ENCODE results near the gene SOCS1. TPM values are rescaled to one million over a fixed set of nuclear protein-coding genes. Genes with fewer than 3 reads are reported as not detected.
A peak's percentile ranks its signal among the peaks of the same experiment; 100 is the strongest.

Gene SOCS1
- total RNA-seq, 5 donors from 2014 or later (not counting 1 experiment from before 2014, with no cell fraction given) = 49.2 to 67.2 (median 54.5) TPM

DNA sequence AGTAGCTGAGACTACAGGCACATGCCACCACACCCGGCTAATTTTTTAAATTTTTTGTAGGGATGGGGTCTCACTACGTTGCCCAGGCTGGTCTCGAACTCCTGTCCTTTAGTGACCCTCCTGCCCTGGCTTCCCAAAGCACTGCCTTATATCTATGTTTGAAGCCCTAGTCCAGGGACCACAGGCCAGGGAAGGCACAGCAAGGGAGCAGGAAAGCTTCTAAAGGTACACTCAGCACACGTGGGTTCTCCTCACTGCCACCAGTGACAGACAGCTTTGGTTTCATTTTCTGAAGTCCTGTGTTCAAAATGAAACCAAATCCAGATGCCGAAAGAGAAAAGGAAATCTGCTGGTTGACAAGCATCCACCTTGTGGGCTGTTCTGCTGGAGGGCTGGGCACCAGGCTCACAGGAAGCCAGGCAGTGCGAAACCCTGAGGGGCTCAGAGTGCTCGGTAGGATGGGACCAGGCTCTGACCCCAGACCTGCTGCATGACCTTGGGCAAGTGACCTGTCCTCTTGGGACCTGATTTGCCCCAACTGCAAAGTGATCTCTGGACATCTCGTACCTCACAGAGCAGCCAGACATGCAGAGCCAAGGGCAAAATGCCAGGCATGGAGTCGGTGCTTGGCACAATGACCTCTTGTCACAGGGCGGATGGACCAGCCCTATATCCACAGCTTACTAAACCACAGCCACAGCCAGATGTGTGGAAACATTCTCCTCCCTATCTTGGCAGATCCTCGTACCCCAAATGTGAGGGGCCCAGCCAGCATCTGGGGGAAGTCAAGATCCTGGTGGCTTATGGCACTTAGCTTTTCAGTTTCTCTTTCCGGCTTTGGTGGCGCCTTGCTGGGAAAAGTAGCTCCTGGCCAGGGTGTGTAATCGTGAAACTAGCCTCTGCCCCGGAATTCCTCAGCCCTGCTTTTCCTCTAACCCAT, 2.8 kb upstream of the SOCS1 start:
- Mint-ChIP-seq H3K27me3 (no peaks in the 10 kb centered on the region), H3K9me3 (no peaks in the 10 kb centered on the region), H3K27ac (peak overlapping the region; percentile 83), H3K4me3 (peak overlapping the region; percentile 45 to 63 (median 53)), H3K4me1 (peaks cover 40 to 51% (median 45%) of the 10 kb centered on the region in 3 donors), H3K36me3 (peaks cover under 1% of the 10 kb centered on the region)
- ChIA-PET POLR2A (interaction anchor here in 1 of 2 donors (0.6 kb wide), 2 partner anchors 144 to 241 kb away, joined by 4 to 6 read pairs; no protein-coding TSS in a partner anchor), CTCF (interaction anchor here in 1 of 2 donors (0.6 to 1.7 kb wide), 3 partner anchors 149 to 290 kb away, joined by 3 to 8 read pairs (median 6); no protein-coding TSS in a partner anchor)
- peaks cover 35 to 54% of the 10 kb centered on the region in 2 experiments for H3K4me1 ChIP-seq (ENCODE audit: control insufficient read depth in 1 of 2, extremely low read depth in 1 of 2, insufficient read depth in 2 of 2, low read length in 2 of 2)
- H3K9me3 ChIP-seq = no peaks in the 10 kb centered on the region
- no peaks in the 10 kb centered on the region for H3K27me3 ChIP-seq (replicated peaks in 1 of 2; ENCODE audit: control insufficient read depth in 2 of 2, extremely low read depth in 1 of 2, insufficient read depth in 2 of 2, low read length in 1 of 2)
- peak in 16 of 35 experiments; percentile 11 to 83 (median 26) for DNase-seq
- peak overlapping the region; percentile 50 for H3K27ac ChIP-seq (ENCODE audit: low read length)
- H3K36me3 ChIP-seq (ENCODE audit: control insufficient read depth in 2 of 2, extremely low read depth in 1 of 2, insufficient read depth in 1 of 2, low read length in 1 of 2) = no peaks in the 10 kb centered on the region
- peak in 1 of 4 experiments; percentile 24 for ATAC-seq (replicated peaks in 1 of 4)
- WGBS (ENCODE audit: insufficient coverage) = 46% methylated on average over 10 of the region's 15 CpGs
- peak overlapping the region in 1 of 2 donors; percentile 3 for H3K4me3 ChIP-seq (ENCODE audit: control insufficient read depth in 1 of 2, extremely low read depth in 1 of 2, low read length in 1 of 2)

DNA sequence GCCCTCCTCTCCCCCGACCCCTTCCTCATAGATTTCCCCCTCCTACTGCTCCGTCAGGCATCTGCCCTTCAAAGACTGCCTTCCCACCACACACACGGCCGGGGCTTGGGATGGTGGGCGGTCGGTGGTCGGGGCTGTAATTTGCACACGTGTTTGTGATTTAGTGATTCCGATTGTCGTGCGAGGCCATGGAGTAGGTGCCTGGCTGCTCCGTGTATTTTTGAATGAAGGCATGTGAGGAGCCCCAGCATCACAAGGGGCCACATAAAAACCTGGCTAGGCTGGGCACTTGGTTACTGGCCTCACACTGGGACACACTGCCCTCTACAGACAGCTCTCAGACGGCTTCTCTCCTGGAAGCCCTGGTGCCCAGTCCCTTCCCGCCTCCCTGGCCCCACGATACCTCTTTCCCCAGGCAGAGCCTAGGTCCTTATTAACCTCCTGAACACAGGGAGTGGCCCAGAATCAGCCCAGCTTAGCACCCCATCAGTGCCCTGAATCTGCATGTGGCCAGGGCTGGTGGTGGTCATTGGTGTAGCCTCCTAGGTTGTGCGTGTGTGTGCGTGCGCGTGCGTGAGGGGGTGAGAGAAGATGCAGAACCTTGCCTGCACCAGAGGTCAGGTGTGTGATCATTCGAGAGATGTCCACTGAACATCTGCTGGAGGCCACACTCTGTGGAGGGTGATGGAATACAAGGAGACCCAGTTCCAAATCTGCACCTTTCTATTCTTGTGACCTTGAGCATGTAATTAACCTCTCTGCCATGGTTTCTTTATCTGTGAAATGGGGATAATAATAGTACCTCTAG, 1.3 kb upstream of the SOCS1 start:
- no peak for ATAC-seq (replicated peaks in 1 of 4)
- CTCF ChIA-PET = interaction anchor here (0.5 to 1.7 kb wide), 4 partner anchors 286 to 458 kb away, joined by 3 to 6 read pairs (median 6); no protein-coding TSS in a partner anchor
- H3K27ac ChIP-seq (ENCODE audit: low read length) = no peak overlapping the region

DNA sequence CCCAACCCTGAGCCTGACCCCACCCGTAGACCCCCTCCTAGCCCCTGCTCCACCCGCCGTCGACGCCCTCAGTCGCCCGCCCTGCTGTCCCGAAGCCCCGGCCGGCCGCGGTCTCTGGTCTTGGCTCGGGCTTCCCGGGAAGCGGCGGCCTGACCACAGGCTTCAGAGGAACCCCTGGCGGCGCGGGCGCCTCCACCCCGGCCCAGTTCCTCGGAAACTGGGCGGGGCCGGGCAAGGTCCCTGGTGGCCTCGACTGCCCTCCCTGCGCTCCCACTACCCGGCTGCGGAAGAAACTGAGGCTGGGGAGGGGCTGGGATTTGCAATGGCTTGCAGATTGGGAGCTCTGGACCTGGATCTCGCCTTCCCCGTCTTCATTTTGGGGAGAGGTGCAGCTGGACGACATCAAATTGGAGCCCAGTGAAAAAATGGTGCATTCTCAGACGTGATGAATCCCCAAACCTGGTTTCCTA, 692 bp upstream of the SOCS1 start:
- Histone ChIP-seq H3K9me3 (no peaks in the 10 kb centered on the region), H3K4me1 (ENCODE audit: control insufficient read depth in 1 of 2, extremely low read depth in 1 of 2, insufficient read depth in 2 of 2, low read length in 2 of 2) (peaks cover 41 to 60% of the 10 kb centered on the region in 2 experiments), H3K27ac (ENCODE audit: low read length) (peak overlapping the region; percentile 89), H3K36me3 (ENCODE audit: control insufficient read depth in 2 of 2, extremely low read depth in 1 of 2, insufficient read depth in 1 of 2, low read length in 1 of 2) (no peaks in the 10 kb centered on the region), H3K27me3 (replicated peaks in 1 of 2; ENCODE audit: control insufficient read depth in 2 of 2, extremely low read depth in 1 of 2, insufficient read depth in 2 of 2, low read length in 1 of 2) (no peaks in the 10 kb centered on the region), H3K4me3 (ENCODE audit: control insufficient read depth in 1 of 2, extremely low read depth in 1 of 2, low read length in 1 of 2) (peak overlapping the region; percentile 83)
- CTCF ChIA-PET = interaction anchor here (0.6 to 3.1 kb wide), 10 partner anchors 32 to 659 kb away, joined by 3 to 30 read pairs (median 4); partner anchors contain the start of gene GSPT1 (in 1 of the 2)
- ATAC-seq (replicated peaks in 1 of 4) = no peak
- POLR2A ChIA-PET = interaction anchor here (0.5 to 1.9 kb wide), 23 partner anchors 10 to 659 kb away, joined by 3 to 19 read pairs (median 5); partner anchors contain the start of gene DEXI (in 1 of the 2)
- peak overlapping the region; percentile 92 to 96 (median 95) for H3K4me3 Mint-ChIP-seq
- H3K9me3 Mint-ChIP-seq = no peaks in the 10 kb centered on the region
- WGBS (ENCODE audit: insufficient coverage) = 3% methylated on average over 21 of the region's 32 CpGs
- no peaks in the 10 kb centered on the region for H3K27me3 Mint-ChIP-seq
- H3K27ac Mint-ChIP-seq = peak overlapping the region; percentile 93 to 99
- H3K36me3 Mint-ChIP-seq = peaks cover 15% of the 10 kb centered on the region
- DNase-seq = peak in 5 of 35 experiments; percentile 17 to 46 (median 25)
- peaks cover 48 to 60% (median 52%) of the 10 kb centered on the region in 3 donors for H3K4me1 Mint-ChIP-seq

More for the DNA sequence above, 1.3 kb upstream of the SOCS1 start:
- peak overlapping the region; percentile 92 to 96 (median 95) for H3K4me3 Mint-ChIP-seq
- H3K4me1 Mint-ChIP-seq = peaks cover 41 to 54% (median 46%) of the 10 kb centered on the region in 3 donors
- peaks cover 37 to 55% of the 10 kb centered on the region in 2 experiments for H3K4me1 ChIP-seq (ENCODE audit: control insufficient read depth in 1 of 2, extremely low read depth in 1 of 2, insufficient read depth in 2 of 2, low read length in 2 of 2)
- H3K36me3 Mint-ChIP-seq = peaks cover 11% of the 10 kb centered on the region
- POLR2A ChIA-PET = interaction anchor here in 1 of 2 donors (0.7 kb wide), 1 partner anchor 28 kb away, joined by 6 read pairs; no protein-coding TSS in a partner anchor
- H3K4me3 ChIP-seq (ENCODE audit: control insufficient read depth in 1 of 2, extremely low read depth in 1 of 2, low read length in 1 of 2) = peak overlapping the region; percentile 83
- no peaks in the 10 kb centered on the region for H3K36me3 ChIP-seq (ENCODE audit: control insufficient read depth in 2 of 2, extremely low read depth in 1 of 2, insufficient read depth in 1 of 2, low read length in 1 of 2)
- peak overlapping the region; percentile 92 to 93 for H3K27ac Mint-ChIP-seq
- no peaks in the 10 kb centered on the region for H3K9me3 ChIP-seq
- DNase-seq = peak in 26 of 35 experiments; percentile 24 to 77 (median 41)
- no peaks in the 10 kb centered on the region for H3K27me3 Mint-ChIP-seq
- no peaks in the 10 kb centered on the region for H3K27me3 ChIP-seq (replicated peaks in 1 of 2; ENCODE audit: control insufficient read depth in 2 of 2, extremely low read depth in 1 of 2, insufficient read depth in 2 of 2, low read length in 1 of 2)
- WGBS (ENCODE audit: insufficient coverage) = 54% methylated on average over 9 of the region's 21 CpGs
- H3K9me3 Mint-ChIP-seq = no peaks in the 10 kb centered on the region

DNA sequence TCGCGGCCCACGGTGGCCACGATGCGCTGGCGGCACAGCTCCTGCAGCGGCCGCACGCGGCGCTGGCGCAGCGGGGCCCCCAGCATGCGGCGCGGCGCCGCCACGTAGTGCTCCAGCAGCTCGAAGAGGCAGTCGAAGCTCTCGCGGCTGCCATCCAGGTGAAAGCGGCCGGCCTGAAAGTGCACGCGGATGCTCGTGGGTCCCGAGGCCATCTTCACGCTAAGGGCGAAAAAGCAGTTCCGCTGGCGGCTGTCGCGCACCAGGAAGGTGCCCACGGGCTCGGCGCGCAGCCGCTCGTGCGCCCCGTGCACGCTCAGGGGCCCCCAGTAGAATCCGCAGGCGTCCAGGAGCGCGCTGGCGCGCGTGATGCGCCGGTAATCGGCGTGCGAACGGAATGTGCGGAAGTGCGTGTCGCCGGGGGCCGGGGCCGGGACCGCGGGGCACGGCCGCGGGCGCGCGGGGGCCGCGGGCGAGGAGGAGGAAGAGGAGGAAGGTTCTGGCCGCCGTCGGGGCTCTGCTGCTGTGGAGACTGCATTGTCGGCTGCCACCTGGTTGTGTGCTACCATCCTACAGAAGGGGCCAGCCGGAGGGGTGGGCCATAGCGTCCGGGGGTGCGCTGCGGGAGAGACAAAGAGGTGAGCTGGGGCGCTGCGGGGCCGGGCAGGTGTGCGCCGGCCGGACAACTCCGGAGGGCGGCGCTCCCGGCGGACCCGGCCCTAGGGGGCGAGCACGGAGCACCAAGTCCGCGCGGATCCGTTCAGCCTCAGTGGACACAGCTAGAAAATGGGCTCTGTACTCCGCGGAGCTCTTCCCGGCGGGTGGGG, 879 bp downstream of the SOCS1 start:
- Mint-ChIP-seq H3K4me3 (peak overlapping the region; percentile 81 to 92 (median 83)), H3K27me3 (no peaks in the 10 kb centered on the region), H3K36me3 (peaks cover 19% of the 10 kb centered on the region), H3K4me1 (peaks cover 61 to 70% (median 64%) of the 10 kb centered on the region in 3 donors), H3K9me3 (no peaks in the 10 kb centered on the region), H3K27ac (peak overlapping the region; percentile 80 to 81)
- ATAC-seq (replicated peaks in 1 of 4) = peak; percentile 32 to 39 (median 38)
- Histone ChIP-seq H3K9me3 (no peaks in the 10 kb centered on the region), H3K4me3 (ENCODE audit: control insufficient read depth in 1 of 2, extremely low read depth in 1 of 2, low read length in 1 of 2) (peak overlapping the region; percentile 62 to 64), H3K4me1 (ENCODE audit: control insufficient read depth in 1 of 2, extremely low read depth in 1 of 2, insufficient read depth in 2 of 2, low read length in 2 of 2) (peaks cover 41 to 66% of the 10 kb centered on the region in 2 experiments), H3K27ac (ENCODE audit: low read length) (peak overlapping the region; percentile 48), H3K36me3 (ENCODE audit: control insufficient read depth in 2 of 2, extremely low read depth in 1 of 2, insufficient read depth in 1 of 2, low read length in 1 of 2) (no peaks in the 10 kb centered on the region), H3K27me3 (replicated peaks in 1 of 2; ENCODE audit: control insufficient read depth in 2 of 2, extremely low read depth in 1 of 2, insufficient read depth in 2 of 2, low read length in 1 of 2) (no peaks in the 10 kb centered on the region)
- peak; percentile 56 to 86 (median 77) for DNase-seq
- ChIA-PET POLR2A (interaction anchor here (0.6 to 1.9 kb wide), 15 partner anchors 22 to 542 kb away, joined by 3 to 19 read pairs (median 4); no protein-coding TSS in a partner anchor), CTCF (interaction anchor here (0.6 to 3.1 kb wide), 15 partner anchors 8 to 313 kb away, joined by 3 to 30 read pairs (median 4); partner anchors contain the start of gene DEXI (in 1 of the 2))
- under 1% methylated on average over 105 of the region's 105 CpGs for WGBS (ENCODE audit: insufficient coverage)
